CD4-positive, alpha-beta T cell treated with Interleukin-2 at 100 ng/mL for 4 hours (primary cell): ENCODE data around the gene FAM9C.
"Not testable (repeated sequence)": the region's sequence is repeated elsewhere in the genome, so short reads cannot be mapped to it uniquely, and the experiment has no call there.

Experiments used
- DNase-seq: peaks from one replicate; pipeline ENCODE4 v3.0.0-alpha.2; 2020; ENCODE audit warnings: low spot score

FAM9C gene

DNA sequence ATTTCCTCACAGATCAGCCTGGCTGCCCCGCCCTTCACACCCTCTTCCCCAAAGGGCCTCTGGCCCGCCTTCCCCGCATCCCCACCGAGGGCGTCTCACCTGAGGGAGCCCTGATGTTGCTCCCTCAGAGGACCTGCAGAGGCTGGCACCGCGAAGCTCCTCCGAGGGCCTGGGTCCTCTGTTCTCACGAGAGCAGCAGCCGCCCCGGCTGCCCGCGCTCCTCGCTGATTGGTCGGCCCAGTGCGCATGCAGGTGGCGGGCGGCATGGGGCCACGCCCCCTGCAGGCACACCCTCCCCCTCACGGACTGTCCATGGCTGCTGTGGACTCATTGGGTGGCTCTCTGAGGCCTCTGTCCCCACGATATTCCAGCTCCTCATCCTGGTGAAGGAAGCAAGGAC is at the start of gene FAM9C:
TSS of gene FAM9C (minus strand) at position 180 of the 400 bp plus-strand sequence. CDS start 831 bp downstream, outside the sequence.
- no peak for DNase-seq

DNA sequence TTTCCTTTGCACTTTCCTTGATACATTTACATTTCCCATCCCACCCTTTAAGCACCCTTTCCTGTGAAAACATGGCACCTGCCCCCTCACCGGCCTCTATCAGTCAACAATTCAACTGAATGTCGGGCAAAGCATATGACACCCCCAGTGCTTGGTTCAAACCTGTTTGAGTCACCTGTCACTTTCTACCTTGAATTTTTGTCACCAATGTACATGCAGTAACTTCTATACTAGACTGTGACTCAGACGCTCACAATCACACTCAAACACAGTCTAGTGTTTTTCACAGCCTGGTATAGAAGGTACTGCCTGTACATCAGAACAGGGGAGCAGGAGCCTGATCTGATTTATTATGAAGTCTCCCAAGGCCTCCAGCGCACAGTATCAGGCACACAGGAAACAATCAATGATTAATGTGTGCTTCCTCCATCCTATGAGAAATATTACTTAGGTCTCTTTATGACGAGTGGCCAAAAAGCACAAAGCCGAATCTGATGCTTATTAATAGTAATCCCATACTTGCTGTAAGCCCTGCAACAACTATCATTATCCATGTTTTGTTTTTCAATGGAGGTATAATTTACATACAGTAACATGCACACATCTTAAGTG is 49.2 kb upstream of the FAM9C start:
- DNase-seq = peak; percentile 79

DNA sequence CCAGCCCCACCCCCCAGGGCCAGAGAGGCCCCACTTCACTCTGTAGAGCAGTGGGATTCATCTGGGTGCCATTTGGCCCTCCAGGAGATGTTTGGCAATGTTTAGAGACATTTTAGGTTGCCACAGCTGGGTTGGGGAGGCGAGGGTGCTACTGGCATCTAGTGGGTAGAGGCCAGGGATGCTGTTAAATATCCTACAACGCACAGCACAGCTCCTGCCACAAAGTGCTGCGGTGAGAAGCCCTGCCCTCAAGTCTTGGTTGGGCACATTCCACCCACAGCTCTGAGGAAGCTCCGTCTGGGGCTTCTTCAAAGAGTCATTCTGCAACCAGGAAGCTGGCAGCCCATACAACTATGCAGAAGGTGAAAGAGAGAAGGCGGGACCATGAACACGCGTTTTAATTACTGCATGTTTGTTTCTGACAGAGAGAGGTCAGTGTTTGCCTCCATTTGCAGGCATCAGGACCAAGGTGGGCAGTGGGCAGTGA is 48.1 kb upstream of the FAM9C start:
- peak; percentile 90 for DNase-seq

DNA sequence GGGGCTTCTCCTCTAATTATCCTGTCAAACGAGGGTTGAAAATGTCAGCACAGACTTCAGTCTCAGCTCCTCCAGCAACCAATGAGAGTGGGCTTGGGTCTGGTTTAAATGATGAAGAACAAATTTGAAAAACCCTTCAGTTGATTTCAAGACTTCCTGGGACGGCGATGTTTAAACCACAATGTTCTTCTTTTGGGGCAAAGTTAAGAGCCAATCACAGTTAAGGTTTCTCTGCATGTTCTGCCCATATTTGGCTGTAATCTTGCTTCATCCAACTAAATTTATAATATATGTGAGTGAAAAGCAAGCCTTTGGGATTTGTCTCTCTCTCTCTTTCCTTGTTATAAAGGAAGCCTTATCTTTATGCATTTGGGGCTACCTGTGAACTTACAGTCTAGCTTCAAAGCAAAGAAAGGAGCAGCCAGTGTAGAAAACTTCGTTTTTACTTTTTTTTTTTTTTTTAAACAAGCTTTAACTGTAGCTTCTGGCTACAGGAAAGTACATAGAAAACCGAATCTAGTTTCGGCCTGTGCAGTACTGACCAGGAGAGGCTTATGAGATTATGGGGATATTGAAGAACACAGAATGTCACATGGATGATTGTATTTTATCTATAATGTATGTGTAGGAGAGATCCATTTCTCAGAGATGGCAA is 46.8 kb upstream of the FAM9C start:
- peak; percentile 57 for DNase-seq

DNA sequence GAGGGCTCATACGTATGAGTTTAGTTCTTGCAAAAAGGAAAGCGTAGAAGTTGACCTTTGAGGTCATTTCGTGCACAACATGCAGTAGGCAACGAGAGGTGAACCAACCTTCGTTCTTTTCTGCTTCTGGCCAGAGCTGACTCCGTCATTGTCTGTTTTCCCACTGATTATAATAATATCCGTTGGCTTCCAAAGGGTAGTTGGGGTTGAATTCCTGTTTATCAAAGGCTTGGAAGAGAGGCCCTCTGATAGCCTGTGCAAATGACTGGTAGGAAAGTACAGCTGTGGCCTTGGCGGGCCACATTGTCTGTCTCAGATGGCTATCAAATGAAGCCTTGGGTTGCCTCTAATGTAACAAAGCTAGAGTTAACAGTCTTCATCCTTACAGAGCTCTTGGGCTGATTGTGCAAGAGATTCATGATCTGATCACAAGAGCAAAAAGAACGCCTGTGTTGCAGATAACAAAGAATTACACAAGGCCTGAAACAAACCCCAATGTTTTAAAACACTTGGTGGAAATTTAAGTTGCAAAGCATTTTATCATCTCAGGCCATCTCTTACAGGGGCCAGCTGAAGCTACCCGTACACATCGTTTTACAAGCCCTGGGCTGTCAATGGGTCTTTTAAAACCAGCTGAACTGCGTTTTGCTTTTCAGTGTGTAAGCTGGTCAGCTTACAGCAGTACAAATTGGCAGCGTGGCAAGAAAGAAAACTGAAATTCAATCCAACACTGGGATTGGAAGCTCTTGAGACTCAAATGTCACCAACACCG is 46.1 kb upstream of the FAM9C start:
- DNase-seq = no peak

DNA sequence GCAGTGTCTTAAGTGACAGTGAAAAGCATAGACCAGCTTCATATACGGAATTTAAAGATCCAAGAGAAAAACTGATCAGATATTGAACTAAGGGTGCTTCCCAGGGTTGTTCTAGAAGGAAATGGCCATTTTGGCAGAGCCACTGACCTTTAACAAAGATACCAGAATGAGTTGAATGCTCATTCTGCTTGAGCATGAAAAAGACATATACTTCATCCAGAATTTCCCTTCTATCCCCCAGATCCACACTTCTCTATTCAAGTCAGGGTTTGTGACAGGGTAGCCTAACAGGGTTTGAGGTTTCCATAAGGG is 45.6 kb upstream of the FAM9C start:
- no peak for DNase-seq

DNA sequence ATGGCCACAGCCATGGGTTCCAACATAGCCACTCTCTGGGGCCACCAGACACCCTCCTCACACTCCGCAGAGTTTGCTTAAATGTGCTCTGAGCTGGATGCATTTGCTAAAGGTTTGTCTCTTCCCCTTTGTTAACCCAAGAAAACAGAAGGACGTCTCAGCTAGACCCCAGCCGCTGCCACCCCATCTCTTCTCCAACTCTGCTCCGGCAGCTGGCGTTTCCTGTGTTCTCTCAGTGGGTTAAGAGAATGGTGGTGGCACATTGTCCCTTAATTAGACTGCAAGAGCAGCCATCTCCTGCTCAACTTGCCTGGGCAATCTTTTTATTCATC is 43.7 kb upstream of the FAM9C start:
- DNase-seq = no peak

DNA sequence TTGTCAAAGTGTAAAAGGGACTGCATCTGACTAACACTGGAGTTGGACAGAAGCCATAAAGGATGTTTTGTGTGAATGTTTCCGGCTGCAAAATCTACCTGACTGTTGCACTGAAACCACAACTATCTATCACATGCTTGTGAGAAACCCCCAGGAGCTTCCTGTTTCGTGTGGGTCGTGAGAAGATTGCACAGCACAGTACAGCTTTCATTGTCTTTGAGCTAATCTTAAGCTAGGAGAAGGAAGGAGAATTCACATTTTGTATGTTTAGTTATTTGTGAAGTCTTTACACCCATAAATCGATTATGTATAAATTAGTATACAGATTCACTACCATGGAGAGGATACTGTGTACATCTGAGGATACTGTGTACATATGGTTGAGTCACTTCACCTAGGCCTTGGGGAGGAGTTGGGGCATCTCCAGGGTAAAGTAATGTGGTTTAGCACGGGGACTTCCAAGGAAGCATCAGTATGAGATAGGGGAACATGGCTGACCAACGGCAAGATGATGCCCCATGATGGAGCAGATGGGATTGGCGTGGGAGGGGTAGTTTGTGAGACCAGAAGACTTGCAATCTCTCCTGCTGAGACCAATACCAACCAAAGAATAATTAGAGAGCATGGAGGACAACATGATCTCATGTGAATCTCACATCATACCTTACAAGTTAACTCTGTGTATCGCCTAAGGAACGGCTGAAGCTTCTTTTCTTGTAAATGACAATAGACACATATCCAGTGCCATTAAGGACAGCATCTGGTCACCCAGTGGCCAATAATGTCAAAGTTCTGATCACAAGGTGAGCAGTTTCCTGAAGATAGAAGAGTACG is 43.1 kb upstream of the FAM9C start:
- DNase-seq = peak; percentile 89

DNA sequence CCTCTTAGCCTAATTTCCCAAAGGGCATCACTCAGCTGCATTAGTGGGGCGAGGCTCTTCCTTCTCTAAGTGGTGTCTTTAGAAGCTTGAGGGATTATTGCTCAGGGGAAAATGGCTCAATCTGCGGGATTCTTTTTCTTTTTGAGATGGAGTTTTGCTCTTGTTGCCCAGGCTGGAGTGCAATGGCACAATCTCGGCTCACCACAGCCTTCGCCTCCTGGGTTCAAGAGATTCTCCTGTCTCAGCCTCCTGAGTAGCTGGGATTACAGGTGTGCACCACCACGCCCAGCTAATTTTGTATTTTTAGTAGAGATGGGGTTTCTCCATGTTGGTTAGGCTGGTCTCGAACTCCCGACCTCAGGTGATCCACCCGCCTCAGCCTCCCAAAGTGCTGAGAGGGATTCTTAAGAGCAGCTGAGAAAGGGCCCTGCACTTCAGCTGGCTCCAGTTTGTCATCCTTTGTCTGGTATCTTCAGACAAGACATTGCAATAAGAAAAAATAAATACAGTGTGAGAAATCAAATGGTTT is 42.4 kb upstream of the FAM9C start:
- not testable (repeated sequence) for DNase-seq

DNA sequence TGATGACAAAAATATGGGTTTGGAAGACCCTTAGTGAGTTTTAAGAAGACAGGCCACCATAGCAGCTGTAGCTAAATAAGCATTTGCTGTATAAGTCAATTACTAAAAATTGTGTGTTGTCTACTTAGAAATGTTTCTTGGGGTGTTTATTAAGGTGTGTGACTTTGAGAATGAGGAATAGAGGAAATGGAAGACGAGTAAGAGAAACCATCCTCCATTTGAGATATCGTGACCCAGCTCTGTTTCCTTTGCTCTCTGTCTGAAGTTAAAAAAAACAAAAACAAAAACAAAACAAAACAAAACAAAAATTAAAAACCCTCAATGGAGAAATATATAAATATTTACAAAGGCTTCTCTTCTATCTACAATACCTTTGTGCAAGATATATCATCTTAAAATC is 41.7 kb upstream of the FAM9C start:
- DNase-seq = no peak

DNA sequence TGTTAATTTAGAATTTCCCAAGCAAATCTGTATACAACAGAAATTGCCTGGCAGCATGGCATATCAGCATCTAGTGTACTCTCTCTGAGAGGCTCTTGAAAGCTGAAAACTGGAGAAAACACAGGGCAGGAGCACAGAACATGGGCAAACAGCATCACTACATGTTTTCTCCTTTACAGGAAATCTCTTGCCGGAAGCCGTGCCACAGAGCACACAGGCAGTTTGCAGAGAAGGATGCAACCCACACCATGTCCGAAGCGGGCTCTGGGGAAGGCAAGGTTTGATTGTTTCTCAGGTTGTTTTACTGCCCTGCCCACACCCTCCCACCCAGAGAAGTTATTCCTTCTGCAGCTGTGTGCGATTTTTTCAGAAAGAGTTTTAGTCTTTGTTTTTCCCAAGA is 41.1 kb upstream of the FAM9C start:
- DNase-seq = peak; percentile 61

DNA sequence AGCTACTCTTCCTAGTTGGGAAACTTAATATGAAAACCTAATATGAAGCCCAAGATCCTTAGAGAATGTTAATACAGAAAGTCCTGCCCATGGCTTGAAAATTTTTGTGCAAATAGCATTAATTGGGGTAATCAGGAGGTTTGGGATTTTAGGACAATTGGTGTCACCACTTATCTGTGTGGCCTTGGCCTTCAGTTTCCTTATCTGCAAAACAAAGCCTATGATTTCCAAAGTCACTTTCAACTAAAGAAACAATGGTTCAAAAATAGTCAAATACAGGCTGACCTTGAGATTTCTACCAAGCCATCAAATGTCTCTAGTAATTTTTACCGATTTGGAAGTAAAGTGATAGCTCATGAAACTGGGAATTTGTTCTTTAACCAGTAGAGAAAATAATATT is 40.2 kb upstream of the FAM9C start:
- no peak for DNase-seq

DNA sequence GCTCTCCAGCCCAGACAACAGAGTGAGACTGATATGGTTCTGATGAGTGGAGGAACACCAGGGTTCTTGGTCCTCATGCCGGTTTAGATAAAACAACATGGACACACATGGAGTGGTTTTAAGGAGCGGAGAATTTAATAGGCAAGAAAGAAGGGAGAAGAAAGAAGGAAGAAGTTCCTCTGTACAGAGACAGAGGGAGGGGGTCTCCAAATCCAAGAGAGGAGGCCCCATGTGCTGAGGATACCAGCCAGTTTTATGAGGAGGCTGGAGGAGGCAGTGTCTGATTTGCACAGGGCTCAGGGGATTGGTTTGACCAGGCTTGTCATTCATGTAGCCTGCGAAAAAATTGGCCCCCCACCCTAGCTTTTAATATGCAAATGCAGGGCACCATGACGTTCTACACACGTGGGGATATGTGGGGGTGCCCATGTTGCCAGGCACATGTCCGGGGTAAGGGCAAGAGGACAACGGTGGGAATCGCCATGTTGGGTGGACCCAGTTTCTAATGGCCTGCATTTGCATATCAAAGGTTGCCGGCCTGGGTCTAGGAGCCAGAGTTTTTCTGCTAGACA is 39.4 kb upstream of the FAM9C start:
- not testable (repeated sequence) for DNase-seq

DNA sequence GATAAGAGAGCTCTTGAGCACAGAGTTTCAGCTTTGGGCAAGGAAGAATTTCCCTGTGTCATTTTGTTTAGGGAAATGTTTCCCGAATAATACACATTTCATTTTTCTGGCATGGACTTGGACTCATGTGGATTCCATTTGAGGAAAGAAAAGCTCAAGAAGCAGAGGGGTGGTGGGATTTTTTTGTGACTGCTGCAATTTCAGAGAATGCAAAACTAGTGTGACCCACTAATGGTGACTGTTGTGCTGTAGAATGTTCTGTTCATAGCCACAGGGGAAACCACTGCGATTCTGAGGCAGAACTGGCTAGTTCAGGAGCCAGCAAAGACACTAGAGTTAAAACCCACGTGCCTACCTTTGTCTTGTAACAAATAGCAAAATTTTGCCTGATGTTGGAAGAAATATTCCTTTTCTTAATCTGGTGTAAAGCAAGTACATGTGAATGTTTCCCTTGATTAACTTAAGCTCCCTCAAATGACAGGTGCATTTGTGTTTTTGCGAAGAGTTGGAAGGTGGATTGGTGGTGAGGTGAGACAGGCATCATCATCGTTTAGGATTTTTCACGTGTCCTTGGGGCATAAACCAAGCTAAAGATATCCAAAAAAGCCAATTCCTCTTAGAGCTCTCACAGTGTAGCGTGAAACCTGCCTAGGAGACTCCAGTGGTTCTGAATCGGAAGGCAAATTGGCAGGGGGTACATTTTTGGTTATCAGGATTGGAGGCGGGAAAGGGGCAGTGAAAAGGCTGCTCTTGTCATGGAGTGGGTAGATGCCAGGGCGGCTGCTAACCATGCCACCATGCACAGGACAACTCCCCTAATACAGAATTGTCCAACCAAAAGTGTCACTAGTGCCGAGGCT is 38.0 kb upstream of the FAM9C start:
- peak; percentile 52 for DNase-seq

DNA sequence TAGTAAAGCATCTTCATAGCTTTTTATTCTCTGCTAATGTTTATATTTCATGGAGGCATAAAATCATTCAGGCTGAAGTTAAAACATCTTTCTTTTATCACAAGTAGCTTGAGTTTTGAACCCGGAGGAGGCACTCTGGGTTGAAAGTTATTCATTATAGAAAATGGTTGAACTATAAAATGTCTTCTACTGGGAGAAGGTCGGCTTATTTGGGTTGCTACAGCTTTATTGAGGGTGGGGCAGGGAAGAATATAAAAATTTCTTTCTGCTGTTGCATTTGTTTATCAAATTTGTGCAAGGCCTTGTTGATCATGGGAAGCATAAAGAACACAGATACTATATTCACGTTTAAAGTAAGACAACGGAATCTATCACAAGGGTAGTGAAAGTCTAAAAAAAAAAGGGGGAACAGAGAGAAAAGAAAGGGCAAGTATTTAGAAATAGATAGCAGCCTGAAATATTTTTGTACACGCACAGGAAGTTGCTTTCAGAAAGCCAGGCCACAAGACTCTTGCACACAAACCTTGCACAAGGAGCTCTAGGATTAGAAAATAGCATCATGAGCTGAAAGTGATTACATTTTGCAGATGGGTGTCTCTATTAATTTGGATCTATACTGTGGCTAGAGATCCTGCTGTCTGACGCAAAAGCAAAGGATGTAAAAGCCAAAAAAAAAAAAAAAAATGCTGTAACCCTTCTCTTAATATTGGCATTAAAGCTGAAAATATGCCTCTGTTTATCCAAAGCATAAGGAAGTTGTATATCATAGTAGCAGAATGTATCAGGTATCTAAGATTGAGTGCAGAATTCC is 37.2 kb upstream of the FAM9C start:
- no peak for DNase-seq

DNA sequence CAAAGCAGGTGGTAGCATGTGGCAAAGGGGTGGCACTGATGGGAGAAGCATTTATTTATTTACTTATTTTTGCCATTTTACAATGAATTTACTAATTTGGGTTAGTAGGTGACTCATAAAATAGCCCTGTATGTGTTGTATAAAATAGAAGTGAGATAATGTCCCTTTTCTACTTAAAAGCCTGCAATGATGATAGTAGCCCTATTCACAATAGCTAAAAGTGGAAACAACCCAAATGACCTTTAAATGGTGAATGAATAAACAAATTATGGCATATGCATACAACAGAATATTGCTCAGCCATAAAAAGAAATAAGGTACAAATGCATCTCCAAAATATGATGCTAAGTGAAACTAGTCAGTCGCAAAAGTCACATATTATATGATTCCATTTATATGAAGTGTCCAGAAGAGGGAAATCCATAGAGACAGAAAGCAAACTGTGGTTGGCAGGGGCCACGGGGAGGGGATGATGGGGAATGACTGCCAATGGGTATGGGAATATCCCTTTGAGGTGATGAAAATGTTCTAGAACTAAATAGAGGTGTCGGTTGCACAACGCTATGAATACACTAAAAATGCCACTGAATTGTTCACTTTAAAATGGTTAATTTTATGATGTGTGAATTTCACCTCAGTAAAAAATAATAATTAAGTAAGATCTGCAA is 35.8 kb upstream of the FAM9C start:
- no peak for DNase-seq

DNA sequence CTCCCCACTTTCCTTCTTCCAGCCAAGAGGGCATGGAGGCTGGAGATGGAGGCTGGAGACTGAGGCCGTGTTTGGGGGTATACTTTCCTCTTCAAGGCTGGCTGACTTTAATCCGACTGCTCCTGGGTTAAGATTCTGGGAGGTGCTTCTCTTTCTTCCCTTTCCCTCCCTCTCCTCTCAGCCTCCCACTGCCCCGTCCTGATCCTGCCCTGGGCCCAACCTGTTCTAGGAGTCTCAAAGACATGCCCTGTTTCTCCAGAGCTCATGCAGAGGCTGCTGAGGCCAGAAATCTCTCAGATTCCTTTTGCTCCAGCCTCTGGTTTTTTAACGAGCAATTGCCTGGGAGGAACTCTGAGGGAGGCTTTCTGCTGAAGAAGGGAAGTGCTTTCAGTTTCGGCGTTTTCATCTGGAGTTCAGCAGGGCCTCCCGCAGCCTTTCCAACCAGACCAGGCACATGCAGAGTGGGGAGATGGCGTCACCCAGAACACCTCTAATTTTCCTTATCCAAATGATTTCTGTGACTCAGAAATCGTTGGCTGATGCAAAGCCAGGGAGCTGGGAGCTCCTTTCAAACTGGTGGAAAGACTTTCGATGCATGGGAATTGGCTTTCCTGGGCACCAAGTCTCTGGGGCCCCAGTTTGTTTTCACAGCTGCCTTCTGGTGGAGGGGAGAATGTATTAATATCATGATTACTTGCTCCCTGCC is 34.5 kb upstream of the FAM9C start:
- DNase-seq = no peak

DNA sequence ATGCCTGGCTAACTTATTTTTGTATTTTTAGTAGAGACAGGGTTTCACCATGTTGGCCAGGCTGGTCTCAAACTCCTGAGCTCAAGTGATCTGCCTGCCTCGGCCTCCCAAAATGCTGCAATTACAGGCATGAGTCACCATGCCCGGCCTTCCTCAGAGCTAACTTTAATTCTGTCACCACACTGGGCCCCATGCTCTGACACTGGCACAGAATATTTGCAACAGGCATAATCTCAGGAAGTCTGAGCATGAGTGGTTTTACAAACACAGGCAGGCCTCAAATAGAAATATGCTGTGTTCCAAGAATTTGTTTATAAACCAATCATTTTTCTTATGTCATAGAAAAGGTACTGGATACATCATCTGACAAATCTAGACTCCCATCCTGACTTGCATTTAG is 32.7 kb upstream of the FAM9C start:
- peak; percentile 75 for DNase-seq
